Activated CD8-positive, alpha-beta memory T cell treated with anti-CD3 and anti-CD28 coated beads, Interleukin-2, amount 50 U/mL, for 4 hours (primary cell): ENCODE measurements around the gene KCNQ4.
A peak's percentile ranks its signal among the peaks of the same experiment; 100 is the strongest.

Experiments used
- DNase-seq: peaks from one replicate; pipeline ENCODE4 v3.0.0-alpha.2; 2020

KCNQ4 gene

DNA sequence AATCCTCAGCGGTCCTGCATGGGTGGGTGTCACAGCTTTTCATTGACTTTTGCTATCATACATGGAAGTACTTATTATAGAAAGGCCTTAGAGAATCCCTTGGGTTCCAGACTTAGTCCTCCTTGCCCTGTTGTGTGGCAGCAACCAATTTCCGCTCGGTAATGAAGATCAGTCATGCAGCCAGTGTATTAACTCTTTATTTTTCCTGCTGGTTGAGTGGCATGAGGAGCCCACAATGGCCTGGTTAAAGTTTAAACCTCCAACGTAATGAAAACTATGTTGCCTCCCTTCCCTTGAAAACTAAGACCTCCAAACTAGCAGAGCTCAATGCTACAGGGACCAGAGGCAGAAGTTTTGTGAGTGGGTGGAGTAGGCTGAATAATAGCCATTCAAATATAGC, 58.6 kb downstream of the KCNQ4 start:
- no peak for DNase-seq

DNA sequence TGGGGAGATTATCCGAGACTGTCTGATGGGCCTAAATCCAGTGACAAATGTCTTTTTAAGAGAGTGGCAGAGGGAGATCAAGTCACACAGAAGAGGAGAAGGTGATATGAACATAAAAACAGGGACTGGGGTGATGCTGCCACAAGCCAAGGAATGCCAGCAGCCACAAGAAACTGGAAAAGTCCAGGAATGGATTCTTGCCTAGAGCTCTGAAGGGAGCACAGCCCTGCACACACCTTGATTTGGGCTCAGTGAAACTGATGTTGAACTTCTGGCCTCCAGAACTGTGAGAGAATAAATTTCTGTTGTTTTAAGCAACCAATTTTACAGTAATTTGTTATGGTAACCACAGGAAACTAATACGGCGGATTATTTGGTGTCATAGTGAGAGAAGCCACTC, 59.1 kb downstream of the KCNQ4 start:
- DNase-seq: no peak

DNA sequence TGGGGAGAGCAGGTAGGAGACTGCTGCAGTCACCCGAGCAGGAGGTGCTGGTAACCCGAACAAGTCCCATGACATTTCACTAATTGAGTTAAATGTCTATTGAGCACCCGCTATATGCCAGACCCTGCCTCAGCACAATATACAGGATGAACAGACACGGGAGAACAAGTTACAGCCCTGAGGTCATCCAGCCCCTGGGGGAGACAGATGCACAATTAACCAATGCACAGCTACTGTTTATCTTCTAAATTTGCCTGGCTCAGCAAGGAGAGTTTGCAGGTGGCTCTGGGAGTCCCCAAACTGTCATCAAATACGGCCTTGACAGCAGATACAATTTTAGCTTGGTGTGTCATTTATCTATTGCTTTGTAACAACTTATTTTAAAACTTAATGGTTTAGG, 60.5 kb downstream of the KCNQ4 start:
- DNase-seq: no peak

DNA sequence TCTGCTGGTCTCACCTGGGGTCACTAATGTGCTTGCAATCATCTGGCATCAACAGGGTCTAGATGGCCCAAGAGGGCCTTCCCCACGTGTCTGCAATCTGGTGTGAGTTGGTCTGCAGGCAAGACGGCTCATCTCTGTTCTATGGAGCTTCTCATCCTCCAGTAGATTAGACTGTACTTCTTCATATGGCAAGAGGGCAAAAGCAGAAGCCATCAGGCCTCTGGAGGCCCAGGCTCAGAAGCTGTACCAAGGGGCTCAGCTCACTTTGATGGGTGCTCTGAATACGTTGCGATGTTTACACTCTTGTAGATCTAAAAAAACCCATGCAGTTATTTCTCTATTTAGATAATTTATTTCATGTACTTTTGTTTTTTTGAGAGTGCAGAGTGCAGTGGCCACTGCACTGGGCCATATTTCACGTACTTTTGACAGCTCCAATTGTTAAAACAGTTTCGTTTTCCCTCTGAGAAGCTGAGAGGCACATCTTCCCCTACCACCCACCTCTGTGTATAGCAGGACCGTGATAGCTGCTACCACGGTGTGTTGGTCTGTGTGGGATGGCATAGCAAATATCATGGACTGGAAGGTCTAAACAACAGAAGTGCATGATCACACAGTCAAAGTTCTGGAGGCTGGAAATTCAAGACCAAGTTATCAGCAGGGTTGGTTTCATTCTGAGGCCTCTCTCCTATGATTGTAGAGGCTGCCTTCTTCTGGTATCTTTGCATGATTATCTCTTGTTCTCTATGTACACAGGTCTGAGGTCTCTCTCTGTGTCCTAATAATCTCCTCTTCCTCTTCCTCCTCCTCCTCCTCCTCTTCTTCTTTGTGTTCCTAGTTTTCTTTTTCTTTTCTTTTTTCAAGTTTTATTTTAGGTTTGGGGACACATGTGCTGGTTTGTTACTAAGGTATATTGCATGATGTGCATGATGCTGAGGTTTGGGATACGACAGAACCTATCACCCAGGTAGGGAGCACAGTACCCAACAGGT, 61.6 kb downstream of the KCNQ4 start:
- DNase-seq: no peak

DNA sequence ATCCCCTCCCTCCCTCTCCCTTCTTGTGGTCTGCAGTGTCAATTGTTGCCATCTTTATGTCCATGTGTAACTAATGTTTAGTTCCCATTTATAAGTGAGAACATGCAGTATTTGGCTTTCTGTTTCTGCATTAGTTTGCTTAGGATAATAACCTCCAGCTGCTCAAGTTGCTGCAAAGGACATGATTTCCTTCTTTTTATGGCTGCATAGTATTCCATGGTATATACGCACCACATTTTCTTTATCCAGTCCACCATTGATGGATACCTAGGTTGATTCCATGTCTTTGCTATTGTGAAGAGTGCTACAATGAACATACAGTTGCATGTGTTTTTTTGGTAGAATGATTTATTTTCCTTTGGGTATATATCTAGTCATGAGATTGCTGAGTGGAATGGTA, 62.3 kb downstream of the KCNQ4 start:
- DNase-seq: no peak

DNA sequence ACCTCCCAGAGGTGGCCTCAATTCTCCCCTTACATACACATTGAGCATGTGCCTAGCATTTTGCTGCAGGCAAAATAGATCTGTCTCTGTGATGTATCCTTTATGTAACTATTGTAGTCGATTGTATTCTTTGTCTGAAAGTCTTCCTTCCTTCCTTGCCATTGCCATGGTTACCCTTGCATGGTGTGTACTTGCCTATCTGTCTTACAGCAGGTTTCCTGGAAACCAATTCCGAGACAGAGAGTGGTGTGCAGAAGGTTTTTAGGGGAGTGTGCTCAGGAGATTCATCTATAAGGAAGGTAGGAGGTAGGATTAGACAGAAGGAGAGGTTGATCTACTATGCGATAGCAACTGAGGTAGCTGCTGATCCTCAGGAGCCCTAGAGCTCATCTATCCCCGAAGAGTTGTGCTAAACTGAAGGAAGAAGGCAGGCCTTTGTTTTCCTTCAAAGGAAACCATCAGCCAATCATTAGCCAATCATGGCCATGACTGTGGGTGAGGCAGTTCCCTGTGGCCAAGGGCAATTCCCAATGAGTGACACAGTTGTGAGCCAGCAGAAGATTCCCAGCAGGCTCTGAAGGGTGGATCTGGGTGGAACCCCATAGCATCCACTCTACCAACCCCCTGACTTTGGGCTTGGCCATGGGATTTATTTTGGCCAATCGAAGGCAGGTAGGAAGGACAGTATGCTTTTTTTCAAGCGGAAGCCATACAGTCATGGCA, 63.6 kb downstream of the KCNQ4 start:
- no peak for DNase-seq

DNA sequence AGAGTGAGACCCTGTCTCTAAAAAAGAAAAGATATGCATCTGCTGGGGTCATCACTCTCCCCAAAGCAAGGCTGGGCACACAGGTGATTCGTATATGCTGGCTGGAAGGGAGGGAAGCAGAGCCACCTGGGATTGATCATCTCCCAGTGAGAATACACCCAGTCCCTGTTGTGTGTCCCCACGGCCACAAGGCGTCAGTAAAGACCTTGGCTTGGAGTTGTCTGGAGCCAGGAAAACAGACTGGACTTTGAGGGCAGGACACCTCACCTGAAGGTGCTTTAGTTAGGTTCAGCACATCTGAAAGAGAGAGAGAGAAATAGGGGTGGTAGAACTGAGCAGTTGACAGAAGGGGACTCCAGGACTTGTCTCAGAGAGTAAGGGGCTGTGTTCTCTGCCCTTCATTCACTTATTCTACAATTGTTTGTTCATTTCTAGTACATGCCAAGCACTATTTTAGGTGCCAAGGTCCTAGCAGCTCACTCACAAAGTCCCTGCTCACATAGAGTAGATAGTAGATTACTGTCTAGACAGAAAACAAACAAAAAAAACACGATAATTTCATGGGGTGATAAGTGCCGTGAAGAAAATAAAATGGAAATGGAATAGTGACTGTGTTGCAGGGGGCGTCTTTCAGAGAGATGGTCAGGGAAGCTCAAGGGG, 65.1 kb downstream of the KCNQ4 start:
- no peak for DNase-seq

DNA sequence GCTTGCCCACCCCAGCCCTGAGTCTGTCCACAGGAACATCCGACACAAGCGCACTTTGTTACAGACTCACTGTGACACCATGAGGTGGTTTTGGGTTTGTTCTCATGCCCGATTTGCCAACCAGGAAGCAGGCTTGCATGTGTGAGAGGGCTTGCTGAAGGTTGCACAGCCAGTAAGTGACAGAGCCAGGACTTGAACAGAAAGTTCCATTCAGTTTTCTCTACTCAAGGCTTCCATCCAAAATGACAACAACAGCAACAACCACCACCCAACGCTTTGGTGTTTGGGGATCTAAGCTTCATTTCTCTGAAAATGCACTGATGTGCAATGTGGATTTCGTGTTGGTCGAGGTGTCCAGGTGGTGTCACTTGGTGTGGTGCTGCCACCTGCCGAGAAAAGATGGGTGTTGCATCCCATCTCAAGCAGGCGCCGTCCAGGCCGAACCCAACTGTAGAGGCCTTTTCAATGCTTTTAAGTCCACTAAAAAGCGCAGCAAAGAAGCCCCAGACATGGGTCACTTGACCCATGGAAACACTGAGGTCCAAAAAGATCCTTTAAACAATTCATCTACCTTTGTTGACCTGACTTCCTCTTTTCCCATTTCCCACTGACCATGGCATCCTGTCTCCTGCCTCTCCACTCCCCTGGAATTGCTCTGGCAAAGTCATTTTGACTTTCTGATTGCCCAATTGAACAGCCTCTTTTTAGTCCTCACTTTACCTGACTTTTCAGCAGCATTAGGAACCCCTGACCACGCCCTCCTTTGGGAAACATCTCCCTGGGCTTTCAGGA, 66.4 kb downstream of the KCNQ4 start:
- DNase-seq: peak; percentile 80

DNA sequence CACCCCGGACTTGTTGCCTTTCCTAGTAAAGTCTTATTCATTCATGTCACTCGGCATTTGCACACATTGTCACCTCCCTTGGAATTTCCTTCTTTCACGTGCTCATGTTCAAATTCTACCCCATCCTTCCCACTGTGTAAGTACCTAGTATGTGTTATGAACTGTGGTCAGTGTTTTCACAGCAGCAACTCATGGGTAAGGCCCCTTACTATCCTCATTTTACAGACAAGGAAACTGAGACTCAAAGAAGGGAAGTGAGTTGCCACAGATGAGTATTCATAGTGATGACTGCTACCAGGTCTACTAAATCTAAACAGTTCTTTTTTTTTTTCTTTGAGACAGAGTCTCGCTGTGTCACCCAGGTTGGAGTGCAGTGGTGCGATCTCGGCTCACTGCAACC, 68.1 kb downstream of the KCNQ4 start:
- no peak for DNase-seq

DNA sequence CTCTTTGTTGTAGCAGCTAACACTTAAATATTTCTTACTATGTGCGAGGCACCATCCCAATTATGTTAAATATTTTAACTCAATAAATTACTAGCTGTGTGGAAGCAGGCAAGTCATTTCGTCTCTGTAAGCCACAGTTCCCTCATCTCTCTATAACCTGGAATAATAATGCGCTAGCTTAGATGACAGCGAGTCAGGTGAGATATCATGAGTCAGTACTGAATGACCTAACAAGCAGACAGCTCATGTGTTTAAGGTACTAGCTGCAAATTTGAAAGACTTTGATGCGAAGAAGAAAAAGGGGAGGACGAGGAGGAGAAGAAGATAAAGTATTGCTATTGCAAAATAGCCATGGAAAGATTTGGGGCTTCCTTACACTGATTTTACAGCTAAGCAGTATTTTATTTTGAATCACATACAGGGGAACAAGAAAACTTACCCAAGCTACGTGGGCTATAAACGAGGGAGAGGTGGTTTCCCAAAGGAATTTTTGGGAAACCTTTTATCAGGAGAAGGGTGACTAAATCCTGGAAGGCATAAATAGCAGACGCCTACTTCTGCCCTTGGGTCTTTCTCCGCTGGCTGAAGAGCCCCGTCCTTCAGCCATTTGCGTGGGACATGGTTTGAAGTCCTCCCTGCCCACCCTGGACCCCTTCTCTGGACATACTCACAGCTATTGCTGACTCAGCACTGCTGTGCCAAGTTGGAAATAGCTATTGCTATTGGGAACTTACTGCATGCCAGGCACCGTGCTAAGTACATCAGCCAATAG, 69.7 kb downstream of the KCNQ4 start:
- no peak for DNase-seq

DNA sequence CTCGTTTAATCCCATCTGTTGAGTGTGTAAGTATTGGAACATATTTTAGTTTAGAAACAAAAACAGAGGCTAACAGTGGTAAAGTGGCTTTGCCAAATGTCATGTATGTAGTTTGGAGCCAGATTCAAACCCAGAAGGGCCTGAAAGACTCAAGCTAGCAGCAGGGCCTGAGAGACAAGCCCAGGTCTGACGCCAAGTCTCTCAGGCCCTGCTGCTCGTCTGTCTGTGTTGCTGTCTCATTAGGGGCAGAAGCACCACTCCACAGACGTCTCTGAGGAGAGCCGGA, 70.2 kb downstream of the KCNQ4 start:
- DNase-seq: no peak

DNA sequence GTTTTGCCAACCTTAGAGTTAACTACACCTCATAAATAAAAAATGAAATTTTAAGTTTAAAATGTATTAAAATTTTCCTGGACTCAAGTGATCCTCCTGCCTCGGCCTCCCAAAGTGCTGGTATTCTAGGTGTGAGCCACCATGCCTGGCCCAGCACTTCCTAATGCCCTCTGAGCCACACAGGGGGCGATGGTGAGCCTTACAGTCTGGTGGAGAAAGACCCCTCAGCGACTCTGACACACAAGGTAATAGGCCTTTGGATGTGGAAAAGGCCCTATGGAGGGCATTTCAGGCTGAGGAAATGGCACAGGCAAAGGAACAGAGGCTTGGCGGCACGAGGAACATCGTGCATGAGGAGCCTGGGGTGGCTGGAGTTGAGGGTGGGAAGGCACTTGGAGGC, 71.9 kb downstream of the KCNQ4 start:
- DNase-seq: peak; percentile 29

DNA sequence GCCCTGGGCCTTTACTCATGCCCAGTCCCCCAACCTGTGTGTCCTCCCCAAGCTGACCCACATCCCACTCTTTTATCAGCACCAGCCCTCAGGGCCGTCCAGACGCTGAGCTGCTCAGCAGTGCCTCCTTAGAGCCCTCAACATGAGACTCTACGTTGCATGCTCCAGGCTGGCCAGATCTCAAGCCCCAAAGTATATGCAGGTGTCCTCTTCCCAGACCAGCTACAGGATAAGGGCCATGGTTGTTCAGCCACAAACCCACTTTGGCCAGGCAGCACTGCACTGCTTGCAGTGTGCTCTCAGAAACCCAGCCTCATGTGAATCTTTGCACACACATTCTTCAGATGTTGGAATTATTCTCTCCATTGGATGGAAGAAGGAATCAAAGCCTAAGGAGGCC, 72.5 kb downstream of the KCNQ4 start:
- DNase-seq: no peak

DNA sequence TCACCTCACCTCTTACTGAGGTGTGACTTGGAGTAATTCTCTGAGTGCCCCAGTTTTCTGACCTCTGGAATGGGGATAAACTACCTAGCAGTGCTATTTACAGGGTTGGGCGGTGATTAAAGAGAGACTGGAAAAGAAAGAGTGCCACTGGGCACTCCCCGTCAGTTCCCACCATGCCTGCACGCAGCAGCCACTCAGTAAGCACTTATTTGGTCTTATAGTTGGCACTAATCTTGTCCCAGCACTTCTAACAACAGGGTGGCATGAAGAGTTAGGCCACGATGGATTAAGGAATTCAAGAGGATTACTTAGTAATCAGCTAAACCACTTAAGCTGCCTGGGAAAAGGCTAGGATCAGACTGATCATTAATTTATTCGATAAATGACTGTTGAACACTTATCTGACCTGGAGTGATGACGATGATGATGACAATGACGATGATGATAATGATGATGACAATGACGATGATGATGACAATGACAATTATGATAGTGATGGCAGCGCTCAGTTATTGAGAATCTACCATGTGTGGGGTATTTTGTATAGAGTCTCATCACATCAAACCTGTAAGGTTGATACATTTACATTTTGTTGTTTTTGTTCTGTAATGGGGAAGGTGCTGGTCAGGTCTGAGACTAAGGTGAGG, 73.2 kb downstream of the KCNQ4 start:
- no peak for DNase-seq

DNA sequence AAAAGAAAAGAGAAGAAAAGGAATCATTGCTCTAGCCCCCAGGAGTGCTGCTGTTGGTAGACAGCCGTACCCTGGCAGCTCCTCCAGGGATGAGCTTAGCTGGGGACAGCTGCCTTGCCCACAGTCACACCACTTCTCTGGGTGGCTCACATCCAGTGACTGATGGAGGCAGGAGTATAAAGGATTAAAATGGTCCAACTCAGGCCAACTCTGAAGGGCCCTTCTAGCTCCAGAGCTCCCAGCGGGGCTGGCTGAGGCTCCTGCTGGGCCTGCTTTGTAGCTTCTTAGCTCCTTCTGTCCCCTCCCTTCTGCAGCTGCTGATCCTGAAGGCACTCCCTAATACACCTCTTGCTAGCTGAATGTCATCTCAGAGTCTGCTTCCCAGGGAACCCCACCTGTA, 74.2 kb downstream of the KCNQ4 start:
- DNase-seq: no peak

DNA sequence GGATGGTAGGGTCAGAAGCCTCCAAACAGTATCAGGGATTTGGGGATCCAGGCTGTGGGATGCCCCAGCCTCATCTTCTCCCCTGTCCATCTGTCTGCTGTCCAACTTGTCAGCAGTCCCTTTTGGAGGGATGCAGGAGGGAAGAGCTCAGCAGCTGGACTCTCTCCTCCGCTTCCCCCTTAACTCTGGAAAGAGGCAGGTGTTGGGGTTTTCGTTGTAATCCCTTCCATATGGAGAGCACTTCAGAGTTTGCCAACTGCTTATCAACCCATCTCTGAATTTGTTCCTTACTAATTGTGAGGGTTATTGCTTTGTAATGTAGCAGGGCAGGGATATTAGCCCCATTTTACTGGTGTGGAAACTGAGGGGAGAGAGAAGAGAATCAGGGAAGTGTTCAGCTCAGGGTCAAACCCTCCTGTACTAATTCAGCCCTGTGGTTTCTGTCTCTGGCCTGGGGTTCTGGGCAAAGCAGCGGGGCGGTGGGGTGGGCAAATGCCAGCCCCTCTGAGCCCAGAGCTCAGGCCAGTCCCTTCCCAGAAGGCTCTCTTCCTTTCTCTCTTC, 75.3 kb downstream of the KCNQ4 start:
- DNase-seq: no peak

DNA sequence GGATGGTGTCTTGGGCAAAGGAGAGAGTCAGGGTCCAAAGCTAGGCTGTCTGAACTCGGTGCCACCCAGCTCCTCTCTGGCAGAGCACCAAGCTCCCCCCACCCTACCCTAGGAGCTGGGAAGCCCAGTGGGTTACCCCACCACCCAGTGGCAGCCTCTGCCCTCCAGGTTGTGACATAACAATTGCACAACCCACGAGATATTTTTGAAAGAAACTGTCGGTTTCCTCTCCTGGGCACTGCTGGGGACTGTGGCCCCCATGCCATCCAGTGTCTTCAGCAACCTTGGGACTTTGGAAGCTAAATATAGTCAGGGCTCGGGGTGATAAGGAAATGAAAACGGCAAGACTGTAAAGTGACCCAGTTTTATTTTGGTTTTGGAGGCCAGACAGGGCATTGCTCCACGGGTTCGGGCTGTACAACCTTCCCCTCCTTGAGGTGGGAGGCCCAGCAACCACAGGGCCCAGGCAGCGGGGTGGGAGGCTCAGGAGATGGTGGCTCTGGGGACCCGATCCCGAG, 77.2 kb downstream of the KCNQ4 start:
- no peak for DNase-seq

DNA sequence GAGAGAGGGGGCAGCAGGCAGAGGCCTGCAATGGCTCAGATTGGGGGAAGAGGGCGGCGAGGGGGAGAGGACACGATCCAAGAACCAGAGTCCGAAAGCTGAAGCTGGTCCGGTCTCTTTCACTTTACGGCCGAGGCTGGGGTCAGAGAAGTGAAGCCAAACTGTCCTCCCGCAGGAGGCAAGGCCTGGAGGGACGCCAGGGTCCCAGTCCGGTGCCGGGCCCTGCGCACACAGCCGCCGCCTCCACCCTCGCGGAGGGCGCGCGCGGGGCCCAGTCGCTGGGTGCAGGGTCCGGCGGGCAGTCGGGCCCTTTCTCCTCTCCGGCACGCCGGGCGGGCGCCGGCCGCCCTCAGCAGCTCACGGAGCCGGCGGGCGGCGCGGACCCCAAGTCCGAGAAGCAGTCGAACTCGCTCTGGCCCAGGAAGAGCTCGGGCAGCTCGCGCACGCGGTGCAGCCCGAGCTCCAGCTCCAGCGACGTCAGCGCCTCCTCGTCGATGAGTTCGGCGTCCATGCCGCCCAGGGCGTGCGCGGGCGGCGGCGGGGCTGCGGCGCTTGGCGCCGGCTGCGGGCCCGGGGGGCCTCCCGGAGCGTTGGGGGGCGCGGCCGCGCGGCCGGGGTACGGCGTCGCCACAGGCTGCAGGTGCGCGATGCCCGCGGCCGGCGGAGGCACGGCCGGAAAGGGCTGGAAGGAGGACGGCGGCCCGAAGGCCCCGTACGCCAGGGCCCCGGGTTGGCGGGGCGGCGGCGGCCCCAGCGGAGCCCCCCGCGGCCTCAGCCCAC, 77.8 kb downstream of the KCNQ4 start:
- DNase-seq: peak; percentile 39

DNA sequence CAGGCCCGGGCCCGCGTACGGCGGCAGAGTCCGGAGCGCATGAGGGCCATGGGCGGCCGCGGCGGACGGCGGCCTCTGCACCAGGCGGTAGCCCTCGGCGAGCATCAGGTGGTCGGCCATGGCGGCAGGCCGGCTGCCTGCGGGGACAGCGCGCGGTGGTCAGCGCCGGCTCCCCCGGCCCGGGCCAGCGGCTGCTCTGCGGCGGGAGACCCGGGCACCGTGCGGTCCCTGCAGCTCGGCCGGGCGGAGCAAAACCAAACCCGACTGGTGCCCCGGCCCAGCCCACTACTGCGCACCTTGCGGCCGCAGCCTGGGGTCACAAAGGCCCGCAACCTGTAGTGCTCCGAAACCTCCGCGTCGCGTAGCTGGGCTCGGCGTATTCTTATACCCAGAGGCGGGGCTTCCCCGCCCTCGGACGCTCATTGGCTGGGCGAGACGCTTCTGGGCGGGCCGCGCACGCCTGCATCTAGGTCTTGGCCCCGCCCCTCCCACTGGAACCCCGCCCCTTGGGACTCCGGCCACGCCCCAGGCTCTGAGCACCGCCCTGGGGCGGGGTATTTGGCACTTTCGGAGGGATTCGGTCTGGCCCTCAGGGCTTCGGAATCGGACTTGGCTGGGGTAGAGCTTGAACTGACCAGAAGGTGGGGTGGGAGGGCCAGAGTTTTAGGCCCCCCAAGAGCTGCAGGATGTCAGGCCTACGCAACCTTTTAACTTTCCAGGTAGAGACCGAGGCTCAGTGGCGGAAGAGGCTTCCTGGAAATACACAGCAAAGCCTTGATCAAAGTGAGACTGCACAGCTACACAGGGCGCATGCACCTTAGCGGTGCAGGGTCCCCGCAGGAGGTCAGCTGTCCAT, 78.6 kb downstream of the KCNQ4 start, which contains the start of gene CITED4:
TSS of gene CITED4 (minus strand) at position 356 of the 856 bp plus-strand sequence. CDS start at position 120, 236 bp downstream.
- peak; percentile 95 for DNase-seq
